SK-N-SH (cell line): ENCODE data around the gene SLC9A6.

Source experiments
- CTCF ChIP-seq: fragments of 200-600 bp; sonication (generic); IDR thresholded peaks from 2 replicates; pipeline ENCODE4 v1.6.1; 2017; ENCODE audit warnings: antibody characterized with exemption, mild to moderate bottlenecking, moderate library complexity
- FOXM1 ChIP-seq: IDR thresholded peaks from 2 replicates; pipeline ENCODE4 v1.4.0; 2012; ENCODE audit warnings: low read depth, mild to moderate bottlenecking
- GABPA ChIP-seq: IDR thresholded peaks from 2 replicates; pipeline ENCODE4 v1.4.0; 2012; ENCODE audit warnings: low read depth, mild to moderate bottlenecking
- RCOR1 ChIP-seq: fragments of 150-350 bp; IDR thresholded peaks from 2 replicates; pipeline ENCODE4 v1.6.1; 2017; ENCODE audit warnings: antibody characterized with exemption, low read length

- TF ChIP-seq RCOR1: no peak
- TF ChIP-seq CTCF: no peak
- no peak for TF ChIP-seq FOXM1
- TF ChIP-seq GABPA: no peak
Observed at GRCh38 chrX:136039968-136040367, 54.7 kb downstream of the SLC9A6 start.
